Skeletal muscle tissue (tissue), 4 donors: ENCODE data around the gene WFS1. TPM values are rescaled to one million over a fixed set of nuclear protein-coding genes. Genes with fewer than 3 reads are reported as not detected.
A peak's percentile ranks its signal among the peaks of the same experiment; 100 is the strongest.

Experiments
- H3K27ac ChIP-seq: one replicate; pipeline ENCODE4 v1.7.0; 2013; ENCODE audit warnings: mild to moderate bottlenecking, low read depth, low read length, inconsistent platforms
- H3K27me3 ChIP-seq, 3 donors: one replicate each; pipeline ENCODE4 v1.7.0; 2013; ENCODE audit warnings: low read length in 3 of 3; ENCODE audit not compliant: control insufficient read depth in 3 of 3, insufficient read depth in 3 of 3
- H3K36me3 ChIP-seq, 3 donors: one replicate each; pipeline ENCODE4 v1.7.0; 2013; ENCODE audit warnings: low read length in 3 of 3; ENCODE audit not compliant: control insufficient read depth in 3 of 3, insufficient read depth in 3 of 3
- H3K4me1 ChIP-seq, 3 donors: one replicate each; pipeline ENCODE4 v1.7.0; 2013; ENCODE audit warnings: low read length in 3 of 3, mild to moderate bottlenecking in 3 of 3; ENCODE audit not compliant: control insufficient read depth in 3 of 3, insufficient read depth in 3 of 3
- H3K4me3 ChIP-seq, 3 donors: one replicate each; pipeline ENCODE4 v1.7.0; 2013; ENCODE audit warnings: low read length in 3 of 3
- H3K9ac ChIP-seq, 3 donors: one replicate each; pipeline ENCODE4 v1.7.0; 2013; ENCODE audit warnings: low read length in 3 of 3, mild to moderate bottlenecking in 3 of 3, moderate library complexity in 2 of 3, low read depth in 1 of 3
- H3K9me3 ChIP-seq, 3 donors: one replicate each; pipeline ENCODE4 v1.7.0; 2013; ENCODE audit warnings: low read length in 3 of 3; ENCODE audit not compliant: control insufficient read depth in 3 of 3
- total RNA-seq: library from RNA; depleted of rRNA; stranded (reverse); fragments of >200 nt; gene quantifications from one replicate; pipeline ENCODE4 v1.2.3, GENCODE V29; 2014
- donor health status: Osteomylitis.

The WFS1 gene
- total RNA-seq, 1 donor from 2014 or later, result 11.0 TPM

- no peak overlapping the region for H3K4me3 ChIP-seq
- no peak overlapping the region for H3K27ac ChIP-seq
- H3K9me3 ChIP-seq, result no peaks in the 10 kb centered on the region
- H3K4me1 ChIP-seq, result peaks cover 0 to 2% (median 0%) of the 10 kb centered on the region in 3 donors
- no peak overlapping the region for H3K9ac ChIP-seq
- H3K27me3 ChIP-seq, result peaks cover 4 to 48% (median 45%) of the 10 kb centered on the region in 3 donors
- H3K36me3 ChIP-seq, result no peaks in the 10 kb centered on the region
Observed at GRCh38 chr4:6322067-6322760, 52.6 kb downstream of the WFS1 start.

DNA sequence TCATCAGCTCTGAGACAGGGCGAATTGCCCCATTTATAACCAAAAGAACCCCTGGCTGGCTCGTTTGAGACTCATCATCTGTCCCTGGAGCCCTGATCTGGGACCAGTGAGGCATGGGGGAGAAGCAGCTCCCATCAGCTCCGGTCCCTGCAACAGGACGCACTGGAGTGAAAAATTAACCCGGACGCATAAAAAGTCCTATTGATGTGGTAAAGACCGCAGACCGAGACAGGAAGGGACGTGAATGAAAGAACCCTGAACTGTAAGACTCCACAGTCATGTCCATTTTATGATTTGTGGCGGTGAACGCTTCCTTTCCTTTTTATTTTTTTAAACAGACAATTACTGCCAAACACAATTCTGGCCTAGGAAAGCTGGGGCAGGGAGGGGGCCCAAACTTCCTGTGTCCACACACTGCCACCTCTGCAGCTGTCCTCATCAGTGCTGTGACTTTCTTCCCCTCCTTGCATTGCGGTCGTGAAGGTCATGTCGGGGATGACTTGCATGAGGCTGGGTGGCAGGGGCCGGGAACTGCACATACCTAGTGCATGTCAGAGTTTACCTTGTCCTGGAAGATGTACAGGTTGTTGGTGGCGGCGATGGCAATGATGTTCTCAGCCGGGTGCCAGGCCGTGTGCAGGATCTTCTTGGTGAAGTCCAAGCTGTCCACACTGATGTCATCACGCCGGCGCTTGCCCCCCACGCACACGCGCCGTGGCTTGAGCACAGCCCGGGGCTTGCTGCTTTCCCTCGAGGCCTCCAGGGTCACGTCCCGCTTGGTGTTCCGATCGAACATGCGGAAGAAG lies 53.3 kb downstream of the WFS1 start:
- Histone ChIP-seq H3K27me3 (peaks cover 7 to 47% (median 45%) of the 10 kb centered on the region in 3 donors), H3K4me1 (peaks cover 0 to 2% (median 0%) of the 10 kb centered on the region in 3 donors), H3K9me3 (no peaks in the 10 kb centered on the region), H3K27ac (no peak overlapping the region), H3K36me3 (no peaks in the 10 kb centered on the region), H3K9ac (no peak overlapping the region), H3K4me3 (no peak overlapping the region)

DNA sequence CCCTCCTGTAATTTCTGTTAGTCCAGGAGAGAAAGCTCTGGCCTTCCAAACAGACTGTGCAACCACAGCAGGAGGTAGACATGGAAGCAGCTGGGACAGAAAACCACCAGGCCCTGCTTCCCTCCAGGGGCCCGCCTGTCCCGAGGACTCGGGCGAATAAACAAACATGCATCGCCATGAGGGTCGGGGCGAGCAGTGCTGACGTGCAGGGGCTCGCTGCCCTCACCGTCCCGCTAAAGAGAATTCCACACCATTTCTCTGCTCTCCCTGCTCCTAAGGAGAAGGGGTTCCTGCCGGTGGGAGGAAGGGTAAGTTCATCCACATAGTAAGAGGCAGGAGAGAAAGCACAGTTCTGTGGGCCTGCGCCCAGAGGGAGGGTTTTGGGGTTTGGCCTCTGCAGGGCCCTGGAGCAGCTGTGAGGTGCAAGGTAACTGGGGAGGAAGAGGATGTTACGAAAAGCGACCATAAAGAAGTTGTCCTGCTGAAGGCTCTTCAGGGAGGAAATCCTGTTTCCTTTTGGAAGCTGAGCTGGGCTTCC lies 54.9 kb downstream of the WFS1 start:
- Histone ChIP-seq H3K9me3 (no peaks in the 10 kb centered on the region), H3K27ac (no peak overlapping the region), H3K4me3 (no peak overlapping the region), H3K4me1 (peaks cover 0 to 2% (median 0%) of the 10 kb centered on the region in 3 donors), H3K36me3 (no peaks in the 10 kb centered on the region), H3K9ac (peak overlapping the region in 1 of 3 donors; percentile 54), H3K27me3 (peaks cover 20 to 47% (median 43%) of the 10 kb centered on the region in 3 donors)

DNA sequence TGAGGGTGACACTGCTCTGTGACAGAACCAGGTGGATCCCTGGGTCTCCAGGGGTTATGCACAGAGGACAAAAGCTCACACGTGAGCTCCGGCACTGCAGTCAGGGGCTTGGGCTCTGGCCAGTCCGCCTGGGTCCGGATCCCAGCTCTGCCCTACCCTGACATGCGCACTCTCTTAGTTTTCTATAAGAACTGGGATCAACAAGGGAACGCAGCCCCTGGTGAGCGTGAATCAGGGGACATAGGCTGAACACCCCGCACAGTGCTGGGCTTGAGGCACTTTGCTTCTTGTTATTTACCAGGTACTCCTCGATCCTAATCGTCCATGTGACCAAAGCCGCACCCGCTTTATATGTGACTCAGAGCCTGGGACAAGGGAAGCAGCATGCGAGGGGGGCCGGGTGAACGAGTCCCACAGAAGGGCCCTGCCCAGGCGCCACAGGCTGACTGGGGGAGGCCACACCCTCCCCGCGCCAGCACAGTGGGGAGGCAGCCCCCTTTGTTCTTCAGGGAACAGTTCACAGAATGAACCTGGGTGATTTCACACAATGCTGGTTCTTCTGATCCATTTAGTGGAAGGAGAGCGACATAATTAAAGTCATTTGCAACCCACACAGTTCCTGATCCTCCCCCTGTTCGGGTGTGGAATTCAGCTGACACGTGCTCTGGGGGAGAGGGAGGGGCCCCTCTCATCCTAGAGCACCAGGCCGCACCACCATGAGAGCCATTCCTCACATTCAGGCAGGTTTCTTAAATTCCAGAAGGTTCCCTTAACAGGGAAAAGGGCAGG lies 55.5 kb downstream of the WFS1 start:
- H3K4me1 ChIP-seq, result peaks cover 0 to 2% (median 0%) of the 10 kb centered on the region in 3 donors
- no peak overlapping the region for H3K27ac ChIP-seq
- no peak overlapping the region for H3K9ac ChIP-seq
- H3K4me3 ChIP-seq, result no peak overlapping the region
- peaks cover 20 to 48% (median 37%) of the 10 kb centered on the region in 3 donors for H3K27me3 ChIP-seq
- H3K36me3 ChIP-seq, result no peaks in the 10 kb centered on the region
- no peaks in the 10 kb centered on the region for H3K9me3 ChIP-seq

DNA sequence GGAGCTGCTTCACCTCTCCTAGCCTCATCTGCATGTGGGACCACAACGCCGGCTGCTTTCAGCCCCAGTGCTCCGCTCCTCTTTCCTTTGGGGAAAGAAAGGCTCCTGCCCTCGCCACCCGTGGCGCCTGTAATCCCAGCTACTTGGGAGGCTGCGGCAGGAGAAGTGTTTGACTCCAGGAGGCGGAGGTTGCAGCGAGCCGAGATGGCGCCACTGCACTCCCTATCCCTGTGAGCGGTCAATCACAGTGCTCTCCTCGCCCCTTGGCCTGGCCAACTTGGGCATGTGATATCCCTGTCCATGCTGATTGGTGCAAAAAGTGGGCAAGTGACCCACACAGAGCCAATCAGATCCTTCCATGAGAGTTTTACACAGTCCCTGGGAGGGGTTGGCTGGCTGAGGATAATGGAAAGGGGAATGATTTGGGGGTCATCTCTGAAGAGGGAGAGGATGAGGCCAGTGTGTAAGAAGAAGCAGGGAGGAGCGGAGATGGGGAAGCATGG lies 56.2 kb downstream of the WFS1 start:
- H3K4me1 ChIP-seq, result peaks cover 0 to 2% (median 0%) of the 10 kb centered on the region in 3 donors
- no peaks in the 10 kb centered on the region for H3K9me3 ChIP-seq
- H3K27me3 ChIP-seq, result peaks cover 22 to 51% (median 36%) of the 10 kb centered on the region in 3 donors
- no peaks in the 10 kb centered on the region for H3K36me3 ChIP-seq
- H3K27ac ChIP-seq, result no peak overlapping the region
- no peak overlapping the region for H3K9ac ChIP-seq
- H3K4me3 ChIP-seq, result no peak overlapping the region

GRCh38 chr4:6326312-6327060 lies 56.8 kb downstream of the WFS1 start:
- Histone ChIP-seq H3K9ac (no peak overlapping the region), H3K4me3 (no peak overlapping the region), H3K4me1 (peaks cover 0 to 2% (median 0%) of the 10 kb centered on the region in 3 donors), H3K36me3 (no peaks in the 10 kb centered on the region), H3K9me3 (no peaks in the 10 kb centered on the region), H3K27ac (no peak overlapping the region), H3K27me3 (peaks cover 24 to 53% (median 36%) of the 10 kb centered on the region in 3 donors)

- H3K9ac ChIP-seq, result no peak overlapping the region
- peaks cover 24 to 59% (median 33%) of the 10 kb centered on the region in 3 donors for H3K27me3 ChIP-seq
Observed at GRCh38 chr4:6327220-6327917, 57.7 kb downstream of the WFS1 start.

DNA sequence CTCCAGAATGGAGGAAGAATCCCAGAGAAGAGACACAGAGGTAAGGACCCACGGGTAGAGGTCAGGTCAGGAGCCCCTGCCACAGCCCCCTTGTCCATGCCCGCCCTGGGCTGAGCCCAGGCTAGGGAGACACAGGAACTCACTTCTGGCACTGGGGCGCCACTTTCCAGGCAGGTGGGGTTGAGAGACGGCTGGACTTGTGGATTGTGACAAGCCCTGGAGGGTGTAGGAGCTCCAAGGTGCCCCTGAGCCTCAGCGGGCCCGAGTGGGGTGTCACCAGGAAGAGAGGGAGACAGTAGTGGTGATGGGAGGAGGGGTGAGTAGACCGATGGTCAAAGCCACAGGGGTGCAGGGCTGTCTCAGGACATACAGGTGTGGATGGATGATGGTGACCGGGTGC lies 58.9 kb downstream of the WFS1 start:
- Histone ChIP-seq H3K27me3 (peaks cover 24 to 54% (median 29%) of the 10 kb centered on the region in 3 donors), H3K4me1 (peaks cover 0 to 2% (median 0%) of the 10 kb centered on the region in 3 donors), H3K36me3 (no peaks in the 10 kb centered on the region), H3K9me3 (no peaks in the 10 kb centered on the region), H3K27ac (no peak overlapping the region), H3K4me3 (no peak overlapping the region), H3K9ac (no peak overlapping the region)

More at GRCh38 chr4:6327220-6327917, 57.7 kb downstream of the WFS1 start:
- no peaks in the 10 kb centered on the region for H3K36me3 ChIP-seq
- no peak overlapping the region for H3K4me3 ChIP-seq
- peaks cover 0 to 2% (median 0%) of the 10 kb centered on the region in 3 donors for H3K4me1 ChIP-seq
- H3K9me3 ChIP-seq, result no peaks in the 10 kb centered on the region
- H3K27ac ChIP-seq, result no peak overlapping the region
